A673 (cell line): ENCODE measurements around the gene FZD10. TPM values are rescaled to one million over a fixed set of nuclear protein-coding genes. Genes with fewer than 3 reads are reported as not detected.

Experiments
- BruUV-seq: library from RNA; stranded (reverse); fragments of 400-500 nt; replicated peaks from 2 replicates; lab custom pipeline; 2021; lab: Mats Ljungman, UMichigan
- CTCF ChIA-PET: fragments of 300-600 bp; sonication (Branson Sonifier 250); formaldehyde crosslinking; loops from one replicate; lab custom pipeline; 2022; ENCODE audit warnings: antibody characterized with exemption; lab: Charles Lee
- POLR2A ChIA-PET: fragments of 300-600 bp; sonication (Branson Sonifier 250); formaldehyde crosslinking; loops from one replicate; lab custom pipeline; 2022; ENCODE audit warnings: antibody characterized with exemption; ENCODE audit not compliant: low non-redundant PET; lab: Charles Lee
- DNase-seq: peaks from one replicate; pipeline ENCODE4 v3.0.0-alpha.2; 2015; ENCODE audit warnings: low spot score
- H3K27ac ChIP-seq: fragments of 200-600 bp; sonication (generic); 2 replicates; pipeline ENCODE4 v1.5.1; 2016; ENCODE audit warnings: mixed run types, low read depth, mild to moderate bottlenecking, mixed read lengths, antibody characterized with exemption, low read length; ENCODE audit not compliant: poor library complexity, severe bottlenecking
- H3K27me3 ChIP-seq: fragments of 200-600 bp; sonication (generic); replicated peaks from 2 replicates; pipeline ENCODE4 v1.6.1; 2017; ENCODE audit warnings: mixed run types, low read depth, mild to moderate bottlenecking, mixed read lengths, antibody characterized with exemption, low read length; ENCODE audit not compliant: insufficient read depth, poor library complexity
- H3K36me3 ChIP-seq: fragments of 200-600 bp; sonication (generic); 2 replicates; pipeline ENCODE4 v1.6.1; 2016; ENCODE audit warnings: mixed run types, mild to moderate bottlenecking, mixed read lengths, antibody characterized with exemption, low read length; ENCODE audit not compliant: insufficient read depth, poor library complexity, severe bottlenecking
- H3K4me1 ChIP-seq: fragments of 200-600 bp; sonication (generic); 2 replicates; pipeline ENCODE4 v1.6.1; 2017; ENCODE audit warnings: mixed run types, mild to moderate bottlenecking, mixed read lengths, antibody characterized with exemption, low read length; ENCODE audit not compliant: insufficient read depth, poor library complexity, severe bottlenecking
- H3K4me3 ChIP-seq: fragments of 200-600 bp; sonication (generic); 2 replicates; pipeline ENCODE4 v1.5.1; 2016; ENCODE audit warnings: low read depth, mixed run types, mild to moderate bottlenecking, mixed read lengths, low read length; ENCODE audit not compliant: poor library complexity, severe bottlenecking
- H3K9me3 ChIP-seq: fragments of 200-600 bp; sonication (generic); 2 replicates; pipeline ENCODE4 v1.6.1; 2016; ENCODE audit warnings: mixed run types, low read depth, mild to moderate bottlenecking, mixed read lengths, antibody characterized with exemption, low read length; ENCODE audit not compliant: poor library complexity, severe bottlenecking
- EZH2 ChIP-seq: fragments of 200-600 bp; sonication (generic); IDR thresholded peaks from 2 replicates; pipeline ENCODE4 v1.6.1; 2017; ENCODE audit warnings: borderline replicate concordance, low read depth, mild to moderate bottlenecking, mixed read lengths, antibody characterized with exemption, low read length; ENCODE audit not compliant: poor library complexity, severe bottlenecking
- intact Hi-C: fragments of 100-400 bp; cut with micrococcal nuclease; formaldehyde crosslinking; loops from one replicate; pipeline ENCODE4 v1.10.0; 2022; ENCODE audit not compliant: unreplicated experiment
- total RNA-seq: library from RNA; stranded (reverse); gene quantifications from 2 replicates; pipeline ENCODE4 v1.2.3, GENCODE V29; 2021
- TF ChIP-seq, protein P1 (sequence below): fragments of 300-800, 200-600 bp; sonication (generic); conservative IDR thresholded peaks from 2 replicates; pipeline ENCODE4 v1.5.1; 2017; ENCODE audit warnings: low read depth, mild to moderate bottlenecking, antibody characterized with exemption, low read length, moderate library complexity, mixed read lengths

FZD10 gene
- total RNA-seq, 1 experiment from 2014 or later, result not detected

GRCh38 chr12:130157998-130158753 is 4.1 kb upstream of the FZD10 start:
- no peak for DNase-seq
- Histone ChIP-seq H3K4me3 (no peak overlapping the region), H3K36me3 (no peaks in the 10 kb centered on the region), H3K4me1 (no peaks in the 10 kb centered on the region), H3K27me3 (peaks cover 63% of the 10 kb centered on the region), H3K27ac (no peak overlapping the region), H3K9me3 (peaks cover 4% of the 10 kb centered on the region)
- no peak for TF ChIP-seq EZH2
- TF ChIP-seq, protein P1, sequence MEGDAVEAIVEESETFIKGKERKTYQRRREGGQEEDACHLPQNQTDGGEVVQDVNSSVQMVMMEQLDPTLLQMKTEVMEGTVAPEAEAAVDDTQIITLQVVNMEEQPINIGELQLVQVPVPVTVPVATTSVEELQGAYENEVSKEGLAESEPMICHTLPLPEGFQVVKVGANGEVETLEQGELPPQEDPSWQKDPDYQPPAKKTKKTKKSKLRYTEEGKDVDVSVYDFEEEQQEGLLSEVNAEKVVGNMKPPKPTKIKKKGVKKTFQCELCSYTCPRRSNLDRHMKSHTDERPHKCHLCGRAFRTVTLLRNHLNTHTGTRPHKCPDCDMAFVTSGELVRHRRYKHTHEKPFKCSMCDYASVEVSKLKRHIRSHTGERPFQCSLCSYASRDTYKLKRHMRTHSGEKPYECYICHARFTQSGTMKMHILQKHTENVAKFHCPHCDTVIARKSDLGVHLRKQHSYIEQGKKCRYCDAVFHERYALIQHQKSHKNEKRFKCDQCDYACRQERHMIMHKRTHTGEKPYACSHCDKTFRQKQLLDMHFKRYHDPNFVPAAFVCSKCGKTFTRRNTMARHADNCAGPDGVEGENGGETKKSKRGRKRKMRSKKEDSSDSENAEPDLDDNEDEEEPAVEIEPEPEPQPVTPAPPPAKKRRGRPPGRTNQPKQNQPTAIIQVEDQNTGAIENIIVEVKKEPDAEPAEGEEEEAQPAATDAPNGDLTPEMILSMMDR, result no peak
- intact Hi-C loops, result no loop called here
- POLR2A ChIA-PET, result no interaction called here
- CTCF ChIA-PET, result no interaction called here
- BruUV-seq, result no TSS peak

- no TSS peak for BruUV-seq
- no peak for TF ChIP-seq EZH2
- TF ChIP-seq, protein P1, result no peak
- DNase-seq, result no peak
- no peaks in the 10 kb centered on the region for H3K4me1 ChIP-seq
- peaks cover 4% of the 10 kb centered on the region for H3K9me3 ChIP-seq
- no peak overlapping the region for H3K27ac ChIP-seq
- intact Hi-C loops, result no loop called here
- CTCF ChIA-PET, result no interaction called here
- H3K4me3 ChIP-seq, result no peak overlapping the region
- POLR2A ChIA-PET, result no interaction called here
- peaks cover 65% of the 10 kb centered on the region for H3K27me3 ChIP-seq
- H3K36me3 ChIP-seq, result no peaks in the 10 kb centered on the region
Observed at GRCh38 chr12:130158754-130159059, 3.6 kb upstream of the FZD10 start.

- intact Hi-C loops, result no loop called here
- H3K9me3 ChIP-seq, result peaks cover 4% of the 10 kb centered on the region
- H3K36me3 ChIP-seq, result no peaks in the 10 kb centered on the region
- no peak for TF ChIP-seq EZH2
- TF ChIP-seq, protein P1, result no peak
- peaks cover 69% of the 10 kb centered on the region for H3K27me3 ChIP-seq
- CTCF ChIA-PET, result no interaction called here
- POLR2A ChIA-PET, result no interaction called here
- no peak overlapping the region for H3K4me3 ChIP-seq
- H3K4me1 ChIP-seq, result no peaks in the 10 kb centered on the region
- H3K27ac ChIP-seq, result no peak overlapping the region
- no TSS peak for BruUV-seq
- DNase-seq, result no peak
Observed at GRCh38 chr12:130160306-130160705, 2.0 kb upstream of the FZD10 start.
